HG03575 (cell line): ENCODE measurements around the gene FBXL17.

Source experiments
- ATAC-seq: cut with Tn5 transposase; IDR thresholded peaks from one replicate; pipeline ENCODE4 v1.9.1; 2021; ENCODE audit not compliant: unreplicated experiment, insufficient number of reproducible peaks, low FRiP score; ENCODE audit errors: extremely low read depth

The FBXL17 gene

DNA sequence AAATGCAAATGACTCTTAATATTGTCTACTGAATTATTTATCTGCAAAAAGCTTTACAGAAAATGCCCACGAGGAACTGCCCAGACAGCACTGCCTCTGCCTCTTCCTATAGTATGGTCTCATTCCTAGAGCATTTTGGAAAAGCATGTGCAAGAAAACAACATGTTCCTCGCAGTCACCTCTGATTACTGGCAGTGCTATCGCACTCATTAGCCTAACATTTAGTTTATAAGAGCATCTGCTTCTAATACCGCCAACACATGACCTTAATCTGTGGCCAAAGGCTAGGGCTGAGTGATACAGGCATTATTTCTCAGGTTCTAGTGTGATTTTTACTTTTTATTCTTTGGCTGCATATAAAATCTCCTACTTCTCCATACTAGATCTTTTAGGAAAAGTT, 259.2 kb downstream of the FBXL17 start:
- ATAC-seq: no peak

- ATAC-seq: no peak
Measured at GRCh38 chr5:108118813-108119514, 262.9 kb downstream of the FBXL17 start.

DNA sequence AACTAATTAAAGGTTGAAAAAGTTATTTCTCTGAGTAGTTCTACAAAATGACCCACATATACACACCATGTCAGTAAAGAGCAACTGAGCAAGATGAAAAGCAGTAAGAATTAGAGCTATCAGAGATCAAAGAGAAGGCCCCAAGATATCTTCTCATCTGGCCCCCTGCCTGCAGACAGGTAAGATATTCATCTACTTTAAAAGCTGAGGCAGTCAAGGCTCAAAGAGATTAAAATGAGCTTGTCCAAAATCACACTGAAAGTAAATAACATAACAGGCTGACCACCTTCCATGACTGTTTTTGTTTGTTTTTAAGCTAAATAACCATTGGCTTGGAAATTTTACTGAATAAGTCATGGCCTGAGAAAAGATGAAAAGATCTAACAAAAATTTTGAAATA, 266.2 kb downstream of the FBXL17 start:
- ATAC-seq: no peak

GRCh38 chr5:108113950-108114349, 267.9 kb downstream of the FBXL17 start:
- no peak for ATAC-seq

GRCh38 chr5:108111736-108112135, 270.2 kb downstream of the FBXL17 start:
- ATAC-seq: no peak

DNA sequence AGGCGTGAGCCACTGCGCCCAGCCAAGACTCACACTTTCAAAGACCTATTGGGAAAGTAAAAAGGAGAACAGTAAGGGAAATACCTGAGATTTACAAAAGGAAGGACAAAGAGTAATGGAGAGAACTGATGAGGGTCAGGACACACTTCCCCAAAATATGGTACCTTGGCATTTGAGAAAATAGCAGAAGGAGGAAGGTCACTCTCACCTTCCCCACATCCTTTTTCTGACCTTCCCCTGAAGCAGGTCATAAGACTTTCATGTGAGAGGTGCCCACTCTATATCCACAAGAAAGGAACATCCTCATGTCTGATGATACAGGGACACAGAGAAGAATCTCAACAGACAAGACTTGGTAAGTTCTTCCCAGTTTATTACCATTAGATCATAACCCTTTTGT, 272.8 kb downstream of the FBXL17 start:
- no peak for ATAC-seq

GRCh38 chr5:108104448-108104847, 277.4 kb downstream of the FBXL17 start:
- ATAC-seq: no peak

DNA sequence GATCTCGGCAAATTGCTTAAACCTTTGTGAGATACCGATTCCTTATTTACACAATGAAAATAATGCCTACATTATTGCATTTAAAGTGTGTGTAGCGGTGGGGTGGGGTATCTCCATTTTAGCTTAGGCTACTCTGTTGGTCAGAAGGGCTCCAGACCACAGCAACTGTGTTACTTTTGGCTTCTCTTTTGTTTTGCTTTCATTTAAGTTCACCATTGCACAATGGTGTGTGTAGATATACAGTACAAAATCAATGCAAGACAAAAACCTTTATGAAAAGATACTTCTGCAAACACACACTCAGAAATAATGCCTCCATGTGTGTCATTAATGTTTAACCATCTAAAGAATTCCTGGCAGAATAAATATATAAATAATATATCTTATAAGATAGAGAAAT, 279.4 kb downstream of the FBXL17 start:
- ATAC-seq: no peak

DNA sequence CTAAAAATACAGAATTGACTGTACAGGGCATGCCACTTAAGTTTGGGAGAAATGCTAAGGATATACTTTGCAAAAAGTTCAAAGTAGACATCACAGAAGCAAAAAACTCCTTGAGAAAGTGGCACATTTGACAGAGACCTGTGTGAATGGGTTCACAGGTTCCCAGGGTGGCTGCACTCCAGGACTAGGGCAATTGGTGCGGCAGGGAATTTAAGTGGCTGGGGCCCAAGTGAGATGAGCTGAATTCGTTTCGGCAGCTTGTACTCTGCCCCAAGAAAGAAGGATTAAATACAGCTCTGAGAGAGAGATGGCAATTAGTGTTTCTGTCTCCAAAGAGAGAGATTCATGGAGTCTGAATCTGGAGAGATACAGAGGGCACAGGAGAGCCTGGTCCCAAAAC, 280.1 kb downstream of the FBXL17 start:
- ATAC-seq: no peak

DNA sequence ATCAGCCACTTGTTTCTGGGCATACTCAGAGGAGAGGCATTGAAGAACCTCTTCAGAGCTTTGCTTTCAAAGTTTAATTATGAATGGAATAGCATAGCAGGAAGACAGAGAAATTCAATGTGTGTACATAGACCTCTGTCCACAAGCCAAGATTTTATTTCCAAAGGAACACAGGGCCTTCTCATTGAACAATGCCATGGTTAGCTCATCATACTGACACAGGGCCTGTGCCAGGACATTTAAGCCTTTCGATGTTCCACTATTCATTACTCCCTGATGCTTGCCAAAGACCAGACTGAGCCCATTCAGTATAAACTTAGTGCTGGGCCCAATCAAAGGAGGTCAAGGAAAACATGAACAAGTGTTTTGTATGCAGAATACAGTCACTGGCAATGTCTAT, 280.8 kb downstream of the FBXL17 start:
- no peak for ATAC-seq

- no peak for ATAC-seq
Measured at GRCh38 chr5:108094800-108095199, 287.1 kb downstream of the FBXL17 start.

DNA sequence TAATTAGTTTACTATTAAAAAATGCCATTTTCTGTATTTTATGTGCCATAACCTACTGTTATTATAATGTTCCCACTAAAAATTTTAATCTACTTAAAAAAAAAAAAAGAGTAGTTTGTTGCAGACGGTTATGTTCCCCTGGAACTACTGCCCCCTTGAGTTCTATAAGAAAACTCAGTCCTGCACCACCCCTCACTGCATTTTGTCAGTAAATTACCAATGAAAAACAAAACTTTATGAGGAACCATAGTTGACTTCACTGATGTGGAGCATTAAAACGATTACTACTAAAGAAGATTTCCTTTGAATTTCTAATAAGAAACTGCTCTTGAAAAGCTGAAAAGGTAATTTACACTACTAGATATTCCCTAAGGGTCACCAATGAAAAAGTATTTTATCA, 288.7 kb downstream of the FBXL17 start:
- ATAC-seq: no peak

GRCh38 chr5:108090946-108091345, 291.0 kb downstream of the FBXL17 start:
- no peak for ATAC-seq

DNA sequence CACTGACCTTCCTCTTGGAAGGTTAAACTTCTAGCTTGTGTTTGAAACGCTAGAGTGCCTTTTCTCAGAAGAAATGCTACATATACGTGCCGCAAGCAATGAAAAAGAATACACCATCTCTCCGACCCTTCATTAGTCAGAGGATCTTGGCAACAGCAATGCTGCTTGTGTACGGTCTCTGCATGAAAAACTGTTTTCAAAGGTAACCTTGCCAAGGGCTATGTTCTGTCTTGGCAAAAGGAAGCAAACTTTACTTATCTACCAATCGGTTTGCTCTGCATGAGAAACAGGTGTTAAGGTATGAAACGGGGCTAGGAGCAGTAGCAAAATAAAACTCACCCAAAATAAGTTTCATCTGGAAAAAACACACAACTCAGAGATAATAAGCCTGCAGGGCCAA, 297.8 kb downstream of the FBXL17 start:
- ATAC-seq: no peak

DNA sequence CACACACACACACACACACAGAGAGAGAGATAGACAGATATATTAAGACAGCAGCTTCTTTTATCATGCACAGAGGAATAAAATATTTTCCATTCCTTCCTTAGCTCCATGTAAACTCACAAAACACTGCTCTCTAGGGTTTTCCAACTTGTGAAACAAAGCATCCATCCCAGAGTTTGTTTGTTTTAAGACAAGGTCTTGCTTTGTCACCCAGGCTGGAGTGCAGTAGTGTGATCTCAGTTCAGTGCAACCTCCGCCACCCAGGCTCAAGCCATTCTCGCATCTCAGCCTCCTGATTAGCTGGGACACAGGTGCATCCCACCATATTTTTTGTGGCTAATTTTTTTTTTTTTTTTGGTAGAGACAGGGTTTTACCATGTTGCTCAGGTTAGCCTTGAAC, 298.7 kb downstream of the FBXL17 start:
- no peak for ATAC-seq

GRCh38 chr5:108081707-108082106, 300.2 kb downstream of the FBXL17 start:
- no peak for ATAC-seq

DNA sequence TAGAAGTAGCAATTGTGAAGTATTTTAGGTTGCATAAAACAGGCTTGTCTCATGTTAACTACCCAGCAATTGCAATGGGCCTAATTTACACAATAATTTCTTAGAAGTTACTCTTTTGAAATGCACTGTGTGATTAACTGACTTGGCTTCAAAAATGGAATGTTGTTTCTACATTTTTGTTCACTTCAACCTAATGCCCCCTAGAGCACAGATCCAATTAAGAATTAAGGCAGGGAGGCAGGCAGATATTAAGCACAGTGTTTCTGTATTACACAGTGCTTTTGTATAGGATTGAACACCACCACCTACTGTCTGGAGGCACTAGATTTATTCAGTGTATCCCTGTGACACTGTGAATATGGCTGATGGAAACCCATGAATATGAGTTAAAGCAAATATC, 302.1 kb downstream of the FBXL17 start:
- no peak for ATAC-seq

DNA sequence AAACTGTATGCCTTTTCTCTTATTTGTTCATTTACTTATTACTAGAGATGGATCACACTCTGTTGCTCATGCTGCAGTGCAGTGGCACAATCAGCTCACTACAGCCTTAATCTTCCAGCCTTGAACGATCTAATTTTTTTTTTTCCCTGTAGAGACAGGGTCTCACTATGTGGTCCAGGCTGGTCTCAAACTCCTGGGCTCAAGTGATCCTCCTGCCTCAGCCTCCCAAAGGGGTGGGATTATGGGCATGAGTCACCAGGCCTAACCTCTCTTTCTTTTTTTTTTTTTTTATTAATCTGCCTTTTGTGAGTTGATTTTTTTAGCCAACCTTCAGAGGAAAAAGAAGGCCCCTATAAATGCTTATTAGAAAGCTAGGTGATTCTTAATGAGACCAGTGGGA, 303.0 kb downstream of the FBXL17 start:
- ATAC-seq: no peak

DNA sequence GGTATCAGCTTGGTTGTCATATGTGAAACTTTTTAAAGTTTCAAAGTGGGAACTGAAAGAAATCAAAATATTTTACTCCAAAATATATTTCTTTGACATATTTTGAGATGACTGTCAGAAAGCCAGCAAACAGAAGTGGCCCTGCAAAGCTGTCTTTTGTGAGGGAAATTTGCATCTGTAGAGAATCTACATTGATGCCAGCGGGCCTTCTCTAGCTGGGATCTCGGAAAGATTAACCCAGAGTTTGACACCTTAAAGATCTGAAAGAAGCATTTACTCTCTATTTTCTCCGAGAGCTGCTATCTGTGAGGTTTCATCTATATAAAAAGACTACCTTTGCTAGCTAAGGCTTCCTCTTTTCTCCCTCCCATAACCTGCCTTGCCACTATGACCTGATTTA, 303.6 kb downstream of the FBXL17 start:
- no peak for ATAC-seq

DNA sequence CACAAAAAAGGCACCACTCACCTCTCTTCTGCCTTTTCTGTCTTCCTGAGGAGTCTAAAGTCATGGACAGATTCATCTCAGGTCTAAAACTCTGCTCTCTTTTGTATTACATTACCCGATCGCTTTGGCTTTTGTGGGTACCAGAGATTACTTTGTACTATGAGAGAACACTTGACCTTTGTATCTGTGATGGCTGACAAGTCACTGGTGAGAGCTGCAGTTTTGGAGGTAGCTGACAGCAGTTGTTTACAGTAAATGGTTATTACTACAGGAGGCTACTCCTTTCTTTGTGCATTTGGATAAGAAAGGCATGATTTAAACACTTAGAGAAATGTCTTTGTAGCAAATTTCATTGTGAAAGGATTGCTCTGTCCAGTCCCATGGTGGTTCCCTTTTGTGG, 307.3 kb downstream of the FBXL17 start:
- ATAC-seq: no peak

GRCh38 chr5:108064302-108064701, 317.6 kb downstream of the FBXL17 start:
- ATAC-seq: no peak
